ENCODE results near the gene MYMK.
A peak's percentile ranks its signal among the peaks of the same experiment; 100 is the strongest.

MYMK gene

DNA sequence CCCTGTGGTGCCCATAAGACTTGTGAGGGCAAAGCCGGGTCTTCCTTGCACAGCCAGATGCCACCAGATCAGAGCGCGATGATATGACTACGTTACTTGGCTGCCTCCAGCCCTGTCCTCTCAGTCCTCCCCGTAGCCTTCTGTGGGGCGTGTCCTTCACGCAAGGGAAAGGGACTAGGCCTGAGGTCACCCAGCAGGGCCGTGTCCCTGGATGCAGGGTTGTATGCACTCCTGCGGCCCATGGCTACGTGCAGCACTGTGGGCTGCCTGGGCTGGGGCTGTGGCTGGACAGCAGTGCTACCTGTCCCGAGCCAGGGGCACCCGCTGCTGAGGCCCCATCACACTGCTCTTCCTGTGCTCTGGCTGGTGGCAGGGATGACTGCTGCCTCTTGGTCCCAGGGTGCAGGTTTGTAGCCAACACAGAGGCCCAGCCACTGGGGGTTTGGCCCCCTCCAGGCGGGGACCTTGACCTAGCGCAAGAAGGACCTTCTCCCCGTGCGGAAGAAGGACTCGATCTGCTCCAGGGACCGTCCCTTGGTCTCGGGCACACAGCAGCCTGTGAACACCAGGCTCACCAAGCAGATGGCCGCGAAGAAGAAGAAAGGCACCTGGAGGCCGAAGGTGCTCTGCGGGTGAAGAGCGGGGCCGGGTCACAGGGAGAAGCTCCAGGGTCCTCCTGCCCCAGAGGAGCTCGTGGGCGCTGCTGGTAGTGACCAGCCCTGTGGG lies 53.0 kb downstream of the MYMK start:
- H4K12ac ChIP-seq (ENCODE audit: low read depth, low read length): no peak overlapping the region
- H3K27ac ChIP-seq (ENCODE audit: low read depth, low read length): no peak overlapping the region
- no peak overlapping the region for H2BK5ac ChIP-seq (ENCODE audit: low read depth, low read length, poor library complexity)
- no peak overlapping the region for H3K14ac ChIP-seq (ENCODE audit: low read length)
- no peak overlapping the region for H3K4ac ChIP-seq (ENCODE audit: low read depth, low read length)
- no peaks in the 10 kb centered on the region for H3K9me3 ChIP-seq (ENCODE audit: insufficient read depth, low read depth, low read length)
- no peaks in the 10 kb centered on the region for H3K27me3 ChIP-seq (ENCODE audit: insufficient read depth, low read length)
- H3K36me3 ChIP-seq (ENCODE audit: control insufficient read depth in 1 of 2, insufficient read depth in 2 of 2, low read length in 2 of 2): peaks cover 27 to 30% of the 10 kb centered on the region in 2 experiments
- no peak overlapping the region for H4K91ac ChIP-seq (ENCODE audit: low read depth, low read length)
- no peak overlapping the region for H2AFZ ChIP-seq (ENCODE audit: insufficient read depth, low read length, poor library complexity)
- H2AK5ac ChIP-seq (ENCODE audit: low read length): no peak overlapping the region
- no peaks in the 10 kb centered on the region for H3K4me1 ChIP-seq (ENCODE audit: control insufficient read depth in 1 of 2, insufficient read depth in 2 of 2, low read length in 2 of 2)
- no peak overlapping the region for H2BK12ac ChIP-seq (ENCODE audit: low read length)
- H3K18ac ChIP-seq (ENCODE audit: low read length): no peak overlapping the region
- H3K9ac ChIP-seq (ENCODE audit: low read length): no peak overlapping the region
- H3K4me2 ChIP-seq (ENCODE audit: low read length): no peak overlapping the region
- no peak overlapping the region for H3K4me3 ChIP-seq (ENCODE audit: low read depth, low read length)
- no peaks in the 10 kb centered on the region for H3K79me2 ChIP-seq (ENCODE audit: control insufficient read depth, insufficient read depth, low read length, poor library complexity)
- no peak overlapping the region for H4K8ac ChIP-seq (ENCODE audit: low read depth, low read length)
- no peak overlapping the region for H3K23ac ChIP-seq (ENCODE audit: low read length)
- no peak overlapping the region for H2BK120ac ChIP-seq (ENCODE audit: insufficient read depth, low read length, poor library complexity)
- peak in 1 of 2 donors; percentile 40 for DNase-seq
- no CpG with 5 or more reads among the region's 27 CpGs for whole genome bisulfite sequencing (ENCODE audit: extremely low coverage, insufficient coverage, insufficient read length)
- no peaks in the 10 kb centered on the region for H3K79me1 ChIP-seq (ENCODE audit: low read length)

DNA sequence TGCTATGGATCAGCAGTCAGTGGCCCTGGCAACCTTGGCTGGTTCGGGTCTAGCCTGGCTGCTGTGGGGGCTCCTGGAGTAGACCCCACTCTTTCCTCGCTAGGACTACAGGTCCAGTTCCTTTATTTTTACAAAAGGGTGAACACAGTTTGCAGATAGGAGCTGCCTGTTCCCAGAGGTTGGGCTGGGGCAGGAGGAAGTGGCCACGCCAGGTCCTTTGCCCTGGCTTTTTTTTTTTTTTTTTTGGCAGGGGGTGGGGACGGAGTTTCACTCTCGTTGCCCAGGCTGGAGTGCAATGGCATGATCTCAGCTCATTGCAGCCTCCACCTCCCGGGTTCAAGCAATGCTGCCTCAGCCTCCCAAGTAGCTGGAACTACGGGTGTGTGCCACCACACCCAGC lies 53.8 kb downstream of the MYMK start:
- Histone ChIP-seq H4K8ac (ENCODE audit: low read depth, low read length) (no peak overlapping the region), H2AFZ (ENCODE audit: insufficient read depth, low read length, poor library complexity) (no peak overlapping the region), H3K36me3 (ENCODE audit: control insufficient read depth in 1 of 2, insufficient read depth in 2 of 2, low read length in 2 of 2) (peaks cover 25 to 26% of the 10 kb centered on the region in 2 experiments), H3K27me3 (ENCODE audit: insufficient read depth, low read length) (no peaks in the 10 kb centered on the region), H4K12ac (ENCODE audit: low read depth, low read length) (no peak overlapping the region), H3K4me2 (ENCODE audit: low read length) (no peak overlapping the region), H3K79me2 (ENCODE audit: control insufficient read depth, insufficient read depth, low read length, poor library complexity) (no peaks in the 10 kb centered on the region), H3K14ac (ENCODE audit: low read length) (no peak overlapping the region), H3K9me3 (ENCODE audit: insufficient read depth, low read depth, low read length) (no peaks in the 10 kb centered on the region), H3K4ac (ENCODE audit: low read depth, low read length) (no peak overlapping the region), H3K18ac (ENCODE audit: low read length) (no peak overlapping the region), H2BK5ac (ENCODE audit: low read depth, low read length, poor library complexity) (no peak overlapping the region), H3K4me3 (ENCODE audit: low read depth, low read length) (no peak overlapping the region), H2AK5ac (ENCODE audit: low read length) (no peak overlapping the region), H3K23ac (ENCODE audit: low read length) (no peak overlapping the region), H2BK12ac (ENCODE audit: low read length) (no peak overlapping the region), H3K27ac (ENCODE audit: low read depth, low read length) (no peak overlapping the region), H3K4me1 (ENCODE audit: control insufficient read depth in 1 of 2, insufficient read depth in 2 of 2, low read length in 2 of 2) (no peaks in the 10 kb centered on the region), H4K91ac (ENCODE audit: low read depth, low read length) (no peak overlapping the region), H2BK120ac (ENCODE audit: insufficient read depth, low read length, poor library complexity) (no peak overlapping the region), H3K9ac (ENCODE audit: low read length) (no peak overlapping the region), H3K79me1 (ENCODE audit: low read length) (no peaks in the 10 kb centered on the region)
- no peak for DNase-seq
- no CpG with 5 or more reads among the region's 7 CpGs for WGBS (ENCODE audit: extremely low coverage, insufficient coverage, insufficient read length)

DNA sequence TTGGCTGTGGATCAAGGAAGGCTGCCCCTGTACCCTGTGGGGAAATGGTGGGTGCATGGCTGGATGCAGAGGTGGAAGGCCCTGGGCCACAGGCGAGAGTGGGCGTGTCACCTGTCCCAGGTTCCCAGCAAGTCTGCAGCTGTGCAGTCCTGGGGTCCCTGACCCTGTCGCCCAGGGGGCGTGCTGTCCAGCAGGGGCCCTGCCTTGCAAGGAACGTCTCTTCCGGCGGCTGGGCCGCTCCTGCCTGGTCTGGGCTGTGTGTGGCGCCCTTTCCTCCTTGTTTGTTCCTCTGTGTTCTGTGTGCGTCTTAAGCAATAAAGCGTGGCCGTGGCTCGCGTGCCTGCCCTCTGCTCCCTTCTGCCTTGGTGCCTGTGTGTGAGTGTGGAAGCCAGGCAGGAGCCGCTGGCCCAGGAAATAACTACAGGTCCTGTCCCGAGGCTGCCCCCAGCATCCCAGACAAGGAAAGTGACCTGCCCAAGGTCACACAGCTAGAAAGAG lies 54.3 kb downstream of the MYMK start:
- no peak overlapping the region for H3K27ac ChIP-seq (ENCODE audit: low read depth, low read length)
- H3K9ac ChIP-seq (ENCODE audit: low read length): no peak overlapping the region
- H3K79me1 ChIP-seq (ENCODE audit: low read length): no peaks in the 10 kb centered on the region
- H3K79me2 ChIP-seq (ENCODE audit: control insufficient read depth, insufficient read depth, low read length, poor library complexity): no peaks in the 10 kb centered on the region
- no peak overlapping the region for H4K91ac ChIP-seq (ENCODE audit: low read depth, low read length)
- no peak overlapping the region for H4K8ac ChIP-seq (ENCODE audit: low read depth, low read length)
- H4K12ac ChIP-seq (ENCODE audit: low read depth, low read length): no peak overlapping the region
- H3K27me3 ChIP-seq (ENCODE audit: insufficient read depth, low read length): no peaks in the 10 kb centered on the region
- no peak overlapping the region for H2BK120ac ChIP-seq (ENCODE audit: insufficient read depth, low read length, poor library complexity)
- no peaks in the 10 kb centered on the region for H3K9me3 ChIP-seq (ENCODE audit: insufficient read depth, low read depth, low read length)
- no peak overlapping the region for H3K14ac ChIP-seq (ENCODE audit: low read length)
- no peak overlapping the region for H2AFZ ChIP-seq (ENCODE audit: insufficient read depth, low read length, poor library complexity)
- no peak overlapping the region for H2AK5ac ChIP-seq (ENCODE audit: low read length)
- DNase-seq: no peak
- H2BK5ac ChIP-seq (ENCODE audit: low read depth, low read length, poor library complexity): no peak overlapping the region
- no CpG with 5 or more reads among the region's 16 CpGs for WGBS (ENCODE audit: extremely low coverage, insufficient coverage, insufficient read length)
- no peak overlapping the region for H3K18ac ChIP-seq (ENCODE audit: low read length)
- H3K4ac ChIP-seq (ENCODE audit: low read depth, low read length): no peak overlapping the region
- no peak overlapping the region for H3K4me3 ChIP-seq (ENCODE audit: low read depth, low read length)
- no peak overlapping the region for H3K23ac ChIP-seq (ENCODE audit: low read length)
- H3K4me2 ChIP-seq (ENCODE audit: low read length): no peak overlapping the region
- peaks cover 24 to 26% of the 10 kb centered on the region in 2 experiments for H3K36me3 ChIP-seq (ENCODE audit: control insufficient read depth in 1 of 2, insufficient read depth in 2 of 2, low read length in 2 of 2)
- H2BK12ac ChIP-seq (ENCODE audit: low read length): no peak overlapping the region
- no peaks in the 10 kb centered on the region for H3K4me1 ChIP-seq (ENCODE audit: control insufficient read depth in 1 of 2, insufficient read depth in 2 of 2, low read length in 2 of 2)

DNA sequence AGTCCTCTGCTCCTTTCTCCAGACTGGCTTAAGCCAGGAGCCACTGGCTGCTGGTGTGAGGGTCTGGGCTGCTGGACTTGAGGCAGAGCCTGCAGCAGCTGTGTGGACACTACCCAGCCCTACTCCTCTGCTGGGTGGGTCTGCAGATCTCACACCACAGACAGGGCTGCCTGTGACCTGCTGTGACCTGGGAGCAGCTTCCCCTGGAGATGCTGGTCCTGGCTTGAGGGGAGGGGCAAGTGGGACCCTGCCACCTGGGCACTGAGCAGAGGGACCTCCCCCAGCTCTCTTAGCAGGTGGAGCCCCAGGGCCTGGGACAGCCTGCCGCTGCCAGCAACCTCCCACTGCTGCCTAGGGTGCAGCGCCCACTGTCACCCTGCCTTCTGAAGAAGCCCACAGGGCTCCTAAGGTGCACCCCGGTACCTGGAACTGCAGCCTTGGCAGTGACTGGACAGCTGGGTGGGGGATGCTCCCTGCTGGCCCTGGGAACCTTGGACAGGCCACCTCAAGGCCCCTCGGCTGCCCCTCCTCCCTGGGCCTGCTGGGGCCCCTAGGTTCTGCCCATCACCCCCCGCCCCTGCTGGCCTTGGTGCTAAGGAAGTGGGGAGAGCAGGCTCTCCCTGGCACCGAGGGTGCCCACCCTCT lies 55.9 kb downstream of the MYMK start:
- H2BK120ac ChIP-seq (ENCODE audit: insufficient read depth, low read length, poor library complexity): no peak overlapping the region
- H4K91ac ChIP-seq (ENCODE audit: low read depth, low read length): no peak overlapping the region

More for the DNA sequence above, 55.9 kb downstream of the MYMK start:
- Histone ChIP-seq H3K27ac (ENCODE audit: low read depth, low read length) (no peak overlapping the region), H3K4me2 (ENCODE audit: low read length) (no peak overlapping the region), H3K4ac (ENCODE audit: low read depth, low read length) (no peak overlapping the region), H3K23ac (ENCODE audit: low read length) (no peak overlapping the region), H3K9me3 (ENCODE audit: insufficient read depth, low read depth, low read length) (no peaks in the 10 kb centered on the region), H3K9ac (ENCODE audit: low read length) (no peak overlapping the region), H4K12ac (ENCODE audit: low read depth, low read length) (no peak overlapping the region), H3K4me1 (ENCODE audit: control insufficient read depth in 1 of 2, insufficient read depth in 2 of 2, low read length in 2 of 2) (no peaks in the 10 kb centered on the region), H2BK12ac (ENCODE audit: low read length) (no peak overlapping the region), H3K27me3 (ENCODE audit: insufficient read depth, low read length) (no peaks in the 10 kb centered on the region), H3K18ac (ENCODE audit: low read length) (no peak overlapping the region), H3K79me2 (ENCODE audit: control insufficient read depth, insufficient read depth, low read length, poor library complexity) (no peaks in the 10 kb centered on the region), H2AK5ac (ENCODE audit: low read length) (no peak overlapping the region), H3K79me1 (ENCODE audit: low read length) (no peaks in the 10 kb centered on the region), H2AFZ (ENCODE audit: insufficient read depth, low read length, poor library complexity) (no peak overlapping the region), H2BK5ac (ENCODE audit: low read depth, low read length, poor library complexity) (no peak overlapping the region), H3K14ac (ENCODE audit: low read length) (no peak overlapping the region), H4K8ac (ENCODE audit: low read depth, low read length) (no peak overlapping the region), H3K36me3 (ENCODE audit: control insufficient read depth in 1 of 2, insufficient read depth in 2 of 2, low read length in 2 of 2) (peaks cover 22 to 23% of the 10 kb centered on the region in 2 experiments), H3K4me3 (ENCODE audit: low read depth, low read length) (no peak overlapping the region)
- no peak for DNase-seq
- no CpG with 5 or more reads among the region's 6 CpGs for WGBS (ENCODE audit: extremely low coverage, insufficient coverage, insufficient read length)
